ENCODE measurements around the gene ZBED3.

DNA sequence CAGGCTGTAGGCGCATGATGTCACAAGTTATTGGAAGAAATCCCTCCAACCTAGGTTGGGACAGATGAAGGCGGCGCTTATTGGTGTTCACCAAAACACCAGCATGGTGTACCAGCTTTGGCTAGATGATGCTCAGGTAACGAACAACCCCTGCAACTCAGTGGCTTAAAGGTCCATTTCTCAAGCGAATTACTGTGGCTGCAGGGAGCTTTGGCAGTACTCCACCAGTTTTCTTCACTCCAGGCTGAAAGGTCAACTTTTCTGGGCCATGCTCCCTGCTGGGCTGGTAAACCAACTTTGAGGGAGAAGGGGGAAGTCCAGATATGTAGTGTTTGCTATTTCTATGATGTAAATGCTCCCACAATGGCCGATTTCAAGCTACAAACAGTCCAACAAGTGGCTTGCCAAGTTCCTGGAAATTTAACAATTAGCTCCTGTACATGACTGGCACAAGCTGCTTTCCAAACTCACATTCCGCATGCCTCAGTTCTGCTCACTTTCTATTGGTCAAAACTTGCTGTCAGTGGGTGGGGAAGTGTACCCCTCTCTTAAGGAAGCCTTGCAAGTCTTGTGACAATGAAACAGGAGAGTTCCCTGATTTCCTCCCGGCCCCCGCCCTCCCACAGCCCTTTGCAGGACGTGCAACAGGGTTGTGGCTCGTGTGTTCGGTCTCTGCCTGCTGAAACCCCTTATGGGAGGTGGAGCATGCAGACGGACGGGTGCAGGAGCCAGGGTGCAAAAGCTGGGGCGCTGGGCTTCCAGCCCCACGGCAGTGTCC, 588 bp upstream of the ZBED3 start:
- TF ChIP-seq CTCF (IDR thresholded peaks at IDR 0.05; ENCODE audit: borderline replicate concordance, extremely low read depth, low read length, poor library complexity, severe bottlenecking) (no peak), EZH2 (IDR thresholded peaks at IDR 0.05; ENCODE audit: borderline replicate concordance, low read depth, low read length, severe bottlenecking) (no peak)

Data from DND-41 (cell line).